ENCODE measurements around the gene TM9SF3. TPM values are rescaled to one million over a fixed set of nuclear protein-coding genes. Genes with fewer than 3 reads are reported as not detected.

The TM9SF3 gene
- polyA plus RNA-seq, 1 donor from 2014 or later = 31.7 TPM

DNA sequence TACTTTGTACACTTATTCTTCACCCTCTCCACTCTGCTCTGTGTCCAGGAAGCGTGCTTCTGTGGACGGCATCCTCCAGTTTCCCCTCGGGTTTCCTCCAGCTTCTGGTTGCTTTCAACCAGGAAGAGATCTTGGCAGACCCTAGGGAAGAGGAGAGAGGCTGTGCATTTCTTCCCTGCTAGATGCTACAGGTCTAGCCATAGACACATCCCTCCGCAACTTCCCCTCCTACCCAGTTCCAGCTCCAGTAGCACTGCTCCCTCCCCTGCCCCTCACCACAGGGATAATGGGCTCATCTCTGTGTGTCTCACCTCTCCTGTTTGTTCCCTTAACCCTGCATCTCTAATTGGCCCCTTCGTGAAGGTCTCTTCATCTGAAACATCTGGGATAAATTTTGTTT is 89.4 kb downstream of the TM9SF3 start:
- Mint-ChIP-seq H3K36me3 (peaks cover 1% of the 10 kb centered on the region), H3K9me3 (peaks cover 0 to 4% (median 0%) of the 10 kb centered on the region in 3 donors), H3K27me3 (peaks cover 12% of the 10 kb centered on the region), H3K4me3 (no peak overlapping the region), H3K4me1 (no peaks in the 10 kb centered on the region), H3K27ac (no peak overlapping the region)

DNA sequence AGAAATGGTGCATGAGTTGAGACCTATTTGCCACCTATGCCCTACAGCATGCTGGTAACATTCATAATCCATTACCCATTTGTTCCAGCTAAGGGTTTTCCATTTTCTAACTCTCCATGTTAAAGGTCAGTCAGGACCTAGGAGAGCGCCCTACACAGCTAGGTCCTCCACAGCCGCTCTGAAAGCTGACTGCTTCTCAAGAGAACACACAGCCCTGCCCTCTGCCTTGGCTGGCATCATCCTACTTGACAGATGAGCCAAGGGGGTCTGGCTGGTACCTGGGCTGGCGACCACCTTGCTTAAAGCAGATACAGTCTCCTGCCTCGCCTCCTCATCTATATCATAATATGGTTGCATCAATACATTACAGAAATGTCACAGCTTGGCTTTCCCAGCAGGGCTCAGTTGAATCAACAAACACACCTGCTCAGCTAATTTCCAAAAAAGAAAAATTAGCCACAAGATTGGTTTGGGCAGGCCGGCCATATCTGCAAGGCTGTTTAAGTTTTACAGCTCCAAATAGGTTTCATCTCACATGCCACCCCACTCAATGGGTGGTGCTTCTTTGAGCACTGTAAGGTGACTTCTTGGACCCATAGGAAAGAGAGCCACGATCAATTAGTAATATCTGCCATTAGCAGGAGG is 90.4 kb downstream of the TM9SF3 start:
- peaks cover 12% of the 10 kb centered on the region for H3K27me3 Mint-ChIP-seq
- H3K4me1 Mint-ChIP-seq = no peaks in the 10 kb centered on the region
- no peak overlapping the region for H3K27ac Mint-ChIP-seq
- H3K36me3 Mint-ChIP-seq = peaks cover under 1% of the 10 kb centered on the region
- H3K4me3 Mint-ChIP-seq = no peak overlapping the region
- peaks cover 0 to 4% (median 0%) of the 10 kb centered on the region in 3 donors for H3K9me3 Mint-ChIP-seq

GRCh38 chr10:96495544-96495943 is 91.3 kb downstream of the TM9SF3 start:
- Mint-ChIP-seq H3K4me3 (no peak overlapping the region), H3K27me3 (peaks cover 12% of the 10 kb centered on the region), H3K27ac (no peak overlapping the region), H3K4me1 (no peaks in the 10 kb centered on the region), H3K36me3 (no peaks in the 10 kb centered on the region), H3K9me3 (peaks cover 0 to 4% (median 0%) of the 10 kb centered on the region in 3 donors)

DNA sequence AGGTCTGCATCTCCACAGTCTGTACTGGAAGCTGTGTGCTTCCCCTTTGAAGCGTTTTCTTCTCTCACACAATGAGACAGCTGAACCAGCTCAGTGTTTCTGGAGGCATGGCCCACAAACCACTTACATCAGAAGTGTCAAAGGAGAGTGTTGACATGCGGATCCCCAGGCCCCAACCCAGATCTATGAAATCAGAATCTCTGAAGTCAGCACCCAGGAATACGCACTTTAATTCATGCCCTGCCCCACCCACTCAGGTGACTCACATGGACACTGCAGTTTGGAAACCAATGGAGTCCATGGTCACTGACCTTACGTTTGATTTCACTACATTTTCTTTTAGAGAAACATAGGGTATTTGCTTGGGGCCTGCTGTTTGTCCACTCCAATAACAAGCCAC is 92.1 kb downstream of the TM9SF3 start:
- Mint-ChIP-seq H3K4me1 (no peaks in the 10 kb centered on the region), H3K9me3 (peaks cover 0 to 4% (median 0%) of the 10 kb centered on the region in 3 donors), H3K27ac (no peak overlapping the region), H3K4me3 (no peak overlapping the region), H3K27me3 (peaks cover 12% of the 10 kb centered on the region), H3K36me3 (no peaks in the 10 kb centered on the region)

DNA sequence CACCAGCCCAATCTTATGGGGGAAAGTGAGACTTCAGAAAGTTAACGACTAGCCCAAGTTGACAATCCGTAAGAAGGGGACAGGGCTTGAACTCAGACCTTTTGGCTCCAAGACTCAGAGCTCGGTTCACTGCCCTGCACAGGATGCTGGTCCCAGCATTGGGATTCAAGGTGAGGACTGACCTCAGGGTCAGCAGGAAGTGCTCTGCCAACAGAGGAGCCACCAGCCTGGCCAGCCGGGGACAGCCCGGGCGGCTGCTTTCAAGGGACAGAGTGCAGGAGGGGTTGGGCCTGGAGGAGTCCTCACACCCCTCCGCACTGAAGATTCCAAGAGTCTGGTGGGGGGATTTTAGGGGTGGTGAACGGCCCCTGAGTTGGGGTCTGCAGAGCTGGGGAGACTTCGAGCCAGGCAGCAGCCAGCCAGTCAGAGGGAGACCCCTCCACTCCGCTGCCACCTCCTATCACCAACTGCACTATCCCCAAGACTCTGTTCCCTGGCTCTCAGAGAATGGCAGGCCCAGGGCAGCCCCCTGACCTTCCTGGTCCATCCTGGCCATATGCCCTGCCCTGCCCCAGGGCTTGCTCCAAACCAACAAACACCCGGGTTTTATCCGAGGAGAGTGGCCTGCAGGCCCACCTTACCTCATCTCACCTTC is 92.8 kb downstream of the TM9SF3 start:
- Mint-ChIP-seq H3K4me3 (no peak overlapping the region), H3K36me3 (no peaks in the 10 kb centered on the region), H3K9me3 (peaks cover 0 to 4% (median 0%) of the 10 kb centered on the region in 3 donors), H3K4me1 (no peaks in the 10 kb centered on the region), H3K27me3 (peaks cover 12% of the 10 kb centered on the region), H3K27ac (no peak overlapping the region)

- H3K36me3 Mint-ChIP-seq = no peaks in the 10 kb centered on the region
- no peaks in the 10 kb centered on the region for H3K4me1 Mint-ChIP-seq
- no peak overlapping the region for H3K4me3 Mint-ChIP-seq
- H3K9me3 Mint-ChIP-seq = peaks cover 0 to 4% (median 0%) of the 10 kb centered on the region in 3 donors
- H3K27me3 Mint-ChIP-seq = peaks cover 12% of the 10 kb centered on the region
- no peak overlapping the region for H3K27ac Mint-ChIP-seq
Measured at GRCh38 chr10:96493254-96493653, 93.6 kb downstream of the TM9SF3 start.

GRCh38 chr10:96491303-96491702 is 95.5 kb downstream of the TM9SF3 start:
- H3K36me3 Mint-ChIP-seq = no peaks in the 10 kb centered on the region
- peaks cover 9% of the 10 kb centered on the region for H3K27me3 Mint-ChIP-seq
- no peaks in the 10 kb centered on the region for H3K9me3 Mint-ChIP-seq
- no peak overlapping the region for H3K27ac Mint-ChIP-seq
- no peaks in the 10 kb centered on the region for H3K4me1 Mint-ChIP-seq
- no peak overlapping the region for H3K4me3 Mint-ChIP-seq

DNA sequence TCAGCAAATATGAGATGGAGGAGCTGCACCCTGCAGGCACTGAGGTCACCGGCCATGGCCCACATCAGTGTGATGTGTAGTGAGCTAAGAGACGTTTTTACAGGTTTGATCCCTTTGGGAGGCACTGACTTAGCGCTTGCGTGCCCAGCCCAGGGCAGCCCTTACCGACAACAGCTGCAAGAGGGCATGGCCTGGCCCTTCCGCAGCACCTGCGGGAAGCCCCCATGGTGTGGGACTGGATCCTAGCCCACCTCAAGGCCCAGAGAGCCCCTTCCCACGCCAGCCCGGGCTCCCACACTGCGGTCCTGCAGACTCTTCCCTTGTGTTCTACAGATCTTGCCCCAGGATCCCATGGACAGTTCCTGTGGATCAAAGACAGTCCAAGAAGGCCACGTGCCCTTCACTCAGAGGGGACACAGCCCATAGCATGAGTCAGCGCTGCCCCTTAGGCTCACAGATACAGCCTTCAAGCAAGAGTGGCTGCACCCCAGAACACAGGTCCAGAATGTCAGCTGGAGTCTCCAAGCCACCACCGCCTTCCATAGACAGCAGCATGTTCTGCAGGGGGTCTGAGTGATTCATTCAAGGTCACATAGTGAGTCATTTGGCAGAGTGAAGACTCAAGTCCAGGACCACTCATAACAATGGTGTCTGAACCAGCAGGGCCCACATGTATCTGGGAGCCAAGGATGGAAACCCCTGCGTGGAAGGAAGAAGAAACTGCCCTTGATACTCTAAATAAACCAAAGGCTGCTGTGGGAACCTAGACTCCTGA is 98.5 kb downstream of the TM9SF3 start:
- Mint-ChIP-seq H3K4me3 (no peak overlapping the region), H3K27me3 (peaks cover 7% of the 10 kb centered on the region), H3K9me3 (no peaks in the 10 kb centered on the region), H3K27ac (peak overlapping the region in 1 of 3 donors; percentile 29), H3K36me3 (peaks cover 1% of the 10 kb centered on the region), H3K4me1 (no peaks in the 10 kb centered on the region)

GRCh38 chr10:96482815-96483588 is 103.8 kb downstream of the TM9SF3 start:
- Mint-ChIP-seq H3K27ac (no peak overlapping the region), H3K4me3 (no peak overlapping the region), H3K36me3 (peaks cover 4% of the 10 kb centered on the region), H3K27me3 (no peaks in the 10 kb centered on the region), H3K4me1 (no peaks in the 10 kb centered on the region), H3K9me3 (peaks cover 0 to 1% (median 0%) of the 10 kb centered on the region in 3 donors)

DNA sequence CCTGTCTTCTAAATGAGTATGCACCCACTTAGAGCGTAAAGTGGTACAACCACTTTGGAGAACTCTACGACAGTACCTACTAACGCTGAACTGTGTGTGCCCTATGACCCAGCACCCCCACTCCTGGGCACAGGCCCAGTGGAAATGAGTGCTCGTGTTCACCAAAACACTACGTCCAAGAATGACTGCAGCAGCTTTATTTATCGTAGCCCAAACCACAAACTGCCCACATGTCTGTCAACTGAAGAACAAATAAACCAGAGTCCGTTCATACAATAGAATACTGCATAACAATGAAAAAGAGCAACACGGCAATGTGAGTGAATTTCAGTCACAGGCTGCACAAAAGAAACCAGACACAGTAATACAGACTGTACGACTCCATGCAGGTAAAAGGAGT is 108.5 kb downstream of the TM9SF3 start:
- Mint-ChIP-seq H3K27me3 (peaks cover 10% of the 10 kb centered on the region), H3K9me3 (peaks cover 0 to 1% (median 0%) of the 10 kb centered on the region in 3 donors), H3K4me1 (no peaks in the 10 kb centered on the region), H3K4me3 (no peak overlapping the region), H3K27ac (no peak overlapping the region), H3K36me3 (peaks cover 3% of the 10 kb centered on the region)

GRCh38 chr10:96473866-96474265 is 112.9 kb downstream of the TM9SF3 start:
- Mint-ChIP-seq H3K4me3 (no peak overlapping the region), H3K9me3 (no peaks in the 10 kb centered on the region), H3K27me3 (peaks cover 12% of the 10 kb centered on the region), H3K27ac (no peak overlapping the region), H3K36me3 (no peaks in the 10 kb centered on the region), H3K4me1 (no peaks in the 10 kb centered on the region)

GRCh38 chr10:96470116-96470743 is 116.6 kb downstream of the TM9SF3 start:
- no peak overlapping the region for H3K4me3 Mint-ChIP-seq
- peaks cover 20% of the 10 kb centered on the region for H3K27me3 Mint-ChIP-seq
- no peak overlapping the region for H3K27ac Mint-ChIP-seq
- no peaks in the 10 kb centered on the region for H3K4me1 Mint-ChIP-seq
- H3K36me3 Mint-ChIP-seq = peaks cover 2% of the 10 kb centered on the region
- H3K9me3 Mint-ChIP-seq = no peaks in the 10 kb centered on the region

DNA sequence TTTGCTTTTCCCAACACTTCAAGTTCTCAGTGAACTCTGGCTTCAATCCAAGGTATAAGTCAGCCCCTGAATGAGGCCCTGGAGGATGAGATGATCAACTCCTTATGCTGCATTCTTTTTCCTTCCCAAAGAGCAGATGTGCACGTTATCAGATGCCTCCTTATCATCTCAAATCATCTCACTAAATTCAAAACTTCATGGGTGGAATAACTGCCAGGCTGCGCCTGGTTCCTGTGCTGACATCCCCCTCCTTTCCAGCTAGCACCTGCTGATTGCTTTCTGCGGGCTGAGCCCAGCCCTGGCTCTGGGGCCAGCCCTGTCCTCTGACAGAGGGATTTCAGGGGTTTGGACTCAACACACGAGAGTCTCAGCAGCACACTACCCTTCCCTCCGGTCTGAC is 118.0 kb downstream of the TM9SF3 start:
- no peaks in the 10 kb centered on the region for H3K9me3 Mint-ChIP-seq
- H3K27ac Mint-ChIP-seq = no peak overlapping the region
- H3K4me3 Mint-ChIP-seq = no peak overlapping the region
- peaks cover 15% of the 10 kb centered on the region for H3K27me3 Mint-ChIP-seq
- no peaks in the 10 kb centered on the region for H3K4me1 Mint-ChIP-seq
- H3K36me3 Mint-ChIP-seq = peaks cover 2% of the 10 kb centered on the region

Measured in IgD-negative memory B cell (primary cell).